GF-D8 (cell line): ENCODE data around the gene SNX24.
"Not testable (repeated sequence)": the region's sequence is repeated elsewhere in the genome, so short reads cannot be mapped to it uniquely, and the experiment has no call there.

Experiments used
- DNase-seq: peaks from one replicate; lab custom pipeline; 2025; lab: John Stamatoyannopoulos, UW

Gene SNX24

GRCh38 chr5:122871661-122872060, 26.2 kb downstream of the SNX24 start:
- DNase-seq = no peak

- no peak for DNase-seq
These were observed 28.9 kb downstream of the SNX24 start for GRCh38 chr5:122874179-122874875.

DNA sequence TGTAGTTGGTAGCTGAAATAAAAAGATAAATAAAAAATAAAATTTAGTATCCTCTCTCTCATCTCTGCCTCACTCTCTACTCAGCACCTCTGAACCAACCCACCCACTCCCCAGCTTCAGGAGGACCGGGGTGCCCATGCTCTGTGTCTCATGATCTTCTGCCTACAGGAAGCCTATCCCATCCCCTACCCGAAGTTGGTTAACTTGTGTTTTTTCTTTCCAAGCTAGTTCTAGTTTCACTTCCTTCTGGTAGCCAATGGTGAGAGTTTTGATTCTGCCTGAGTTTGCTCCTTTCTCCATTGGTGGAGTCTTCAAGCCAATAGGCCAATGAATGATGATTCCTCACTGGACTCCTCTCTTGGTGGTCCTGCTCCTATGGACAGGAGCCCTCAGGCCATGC, 32.1 kb downstream of the SNX24 start:
- DNase-seq = no peak

DNA sequence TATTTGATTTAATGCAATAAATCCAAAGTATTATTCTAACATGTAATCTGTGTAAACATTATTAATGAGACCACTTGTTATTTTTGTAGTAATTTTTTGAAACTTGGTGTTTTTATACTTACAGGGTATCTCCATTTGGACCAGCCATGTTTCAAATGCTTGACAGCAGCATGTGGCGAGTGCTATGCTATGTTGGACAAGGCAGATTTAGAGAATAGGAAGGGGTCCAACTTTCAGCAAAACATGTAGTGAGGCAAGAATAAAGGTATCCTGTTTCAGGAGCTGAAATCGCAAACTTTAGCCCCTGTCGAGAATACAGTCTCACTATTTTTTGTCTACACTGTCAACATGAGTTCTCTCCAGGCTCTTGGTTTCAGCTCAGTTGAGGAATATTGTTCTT, 33.7 kb downstream of the SNX24 start:
- no peak for DNase-seq

GRCh38 chr5:122880170-122880689, 34.8 kb downstream of the SNX24 start:
- DNase-seq = no peak

DNA sequence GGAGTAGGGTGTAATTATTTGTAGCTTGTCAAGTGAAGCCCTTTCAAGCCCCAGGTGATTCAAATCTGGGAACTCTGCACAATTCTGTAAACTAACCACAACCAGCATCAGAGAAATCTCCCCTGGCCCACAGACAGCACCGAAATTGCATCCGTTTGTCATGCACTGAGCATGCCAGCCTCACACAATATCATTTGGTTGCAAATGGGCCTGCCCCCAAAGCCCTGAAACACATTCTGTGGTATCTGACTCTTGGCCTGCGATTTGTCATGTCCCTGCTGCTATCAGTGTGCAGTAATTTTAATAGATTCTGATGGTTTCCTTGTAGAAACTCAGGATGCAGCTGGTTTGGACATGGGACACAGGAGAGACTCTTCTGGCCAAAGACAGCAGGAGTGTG, 35.3 kb downstream of the SNX24 start:
- no peak for DNase-seq

DNA sequence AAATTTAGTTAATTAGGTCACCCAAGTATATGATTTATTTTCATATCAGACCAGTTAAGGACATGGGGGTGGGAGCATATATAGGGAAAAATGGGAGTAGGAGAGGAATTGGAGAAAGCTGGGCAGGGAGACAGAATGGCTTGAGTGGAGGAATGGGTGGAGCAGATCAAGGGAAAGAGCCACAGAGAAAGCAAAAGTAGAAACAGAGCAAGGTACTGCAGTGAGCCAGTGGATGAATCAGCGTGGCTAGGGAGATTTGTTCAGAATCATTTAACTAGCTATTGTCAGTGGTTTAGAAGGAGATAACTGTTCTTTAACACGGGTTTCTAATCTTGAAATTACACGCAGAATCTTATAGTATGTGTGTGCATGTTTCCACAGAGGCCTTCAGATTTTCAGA, 37.4 kb downstream of the SNX24 start:
- no peak for DNase-seq

DNA sequence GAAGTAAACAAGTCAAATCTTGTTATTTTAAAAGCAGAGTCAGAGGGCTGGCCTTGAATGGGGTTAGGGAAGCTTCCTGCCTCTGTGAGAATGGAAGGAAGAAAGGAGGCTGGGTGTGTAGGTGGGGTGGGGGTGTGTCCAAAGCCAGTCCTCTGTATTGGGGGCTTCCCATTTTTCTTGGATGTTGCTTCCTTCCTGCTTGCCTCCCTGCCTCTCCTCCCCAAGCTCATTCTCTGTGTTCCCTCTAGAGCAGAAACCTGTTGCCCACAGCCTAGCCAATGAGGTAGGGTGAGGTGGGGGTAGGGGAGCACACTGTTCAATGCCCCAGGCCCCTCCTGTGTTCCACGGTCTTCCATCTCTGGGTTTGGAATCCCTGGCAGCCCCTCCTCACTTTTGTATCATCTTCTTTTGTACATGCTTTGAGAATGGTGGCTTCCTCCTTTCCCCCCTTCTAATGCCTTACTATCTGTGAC, 39.7 kb downstream of the SNX24 start:
- DNase-seq = no peak

DNA sequence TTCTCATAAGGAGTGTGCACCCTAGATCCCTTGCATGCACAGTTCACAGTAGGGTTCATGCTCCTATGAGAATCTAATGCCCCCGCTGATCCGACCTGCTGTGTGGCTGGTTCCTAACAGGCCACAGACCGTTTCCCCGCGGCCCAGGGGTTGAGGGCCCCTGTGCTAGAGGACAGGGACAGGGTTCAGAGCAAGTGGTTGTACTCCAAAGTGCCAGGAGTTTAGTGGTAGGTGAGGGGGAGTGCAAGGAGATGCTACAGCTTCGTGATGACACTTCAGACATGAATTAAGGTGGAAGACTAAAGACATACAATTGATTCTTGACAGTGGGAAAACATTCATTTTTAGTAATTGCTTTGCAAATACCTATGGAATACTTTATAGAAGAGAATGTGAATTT, 40.5 kb downstream of the SNX24 start:
- no peak for DNase-seq

GRCh38 chr5:122895141-122895540, 49.7 kb downstream of the SNX24 start:
- no peak for DNase-seq

DNA sequence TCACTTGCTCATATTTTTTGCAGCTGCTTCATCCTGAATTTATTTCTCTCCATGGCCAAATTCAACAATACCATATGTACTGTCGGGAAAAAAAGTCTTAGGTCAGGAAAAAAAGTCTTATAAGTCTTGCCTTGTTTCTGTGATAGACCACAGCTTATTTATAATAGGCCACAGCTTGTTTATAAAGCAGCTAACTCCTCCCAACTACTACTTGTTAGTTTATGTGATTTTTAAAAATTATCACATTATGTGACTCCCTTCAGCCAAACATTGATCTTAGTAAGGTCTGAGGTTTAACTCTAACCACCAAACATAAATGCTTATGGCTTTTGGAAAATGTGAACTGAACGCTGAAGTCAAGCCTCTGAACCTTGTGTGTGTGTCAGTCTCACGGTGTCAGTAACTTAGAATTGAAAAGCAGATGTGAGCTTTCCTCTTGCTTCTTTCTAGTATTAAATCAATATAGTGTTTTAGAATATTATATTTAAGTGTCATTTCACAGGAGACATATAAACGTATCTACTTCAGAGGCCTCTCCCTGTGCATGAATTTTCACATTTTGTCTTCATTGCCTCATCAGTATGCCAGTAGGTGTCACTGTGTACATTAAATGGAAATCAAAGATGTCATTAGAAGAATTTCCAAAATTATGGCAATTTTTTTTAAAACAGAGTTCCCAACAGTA, 51.3 kb downstream of the SNX24 start:
- DNase-seq = no peak

DNA sequence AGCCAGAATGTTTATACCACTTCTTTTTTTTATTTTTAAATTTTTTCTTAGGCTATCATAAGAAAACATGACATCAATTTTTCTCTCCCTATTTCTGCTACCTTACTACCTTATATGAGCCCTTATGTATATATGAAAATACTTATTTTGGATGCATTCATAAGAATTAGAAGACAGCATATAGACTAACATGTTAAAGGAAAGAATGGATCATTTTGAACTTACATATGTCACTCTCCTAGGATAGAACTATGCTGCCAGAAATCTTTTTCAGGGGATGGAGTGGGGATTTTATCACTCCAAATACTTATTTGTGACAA, 51.8 kb downstream of the SNX24 start:
- DNase-seq = no peak

DNA sequence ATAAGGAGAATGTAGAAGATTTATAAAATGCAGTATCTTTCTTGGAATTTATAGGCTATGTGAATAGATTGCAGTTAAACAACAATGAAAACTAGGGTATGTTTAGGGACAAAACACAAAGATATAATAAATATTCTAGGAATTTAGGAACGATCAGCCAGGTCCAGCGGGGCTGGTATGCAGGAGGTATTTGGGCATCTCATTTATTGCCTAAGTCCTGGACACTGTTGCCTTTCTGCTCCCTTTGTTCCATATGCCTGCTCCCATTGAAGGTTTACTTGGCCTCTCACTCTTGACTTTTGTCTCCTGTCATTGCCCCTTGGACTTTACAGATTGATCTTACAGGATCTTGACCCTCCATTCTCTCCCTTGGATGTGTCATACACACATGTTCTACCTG, 55.9 kb downstream of the SNX24 start:
- no peak for DNase-seq

DNA sequence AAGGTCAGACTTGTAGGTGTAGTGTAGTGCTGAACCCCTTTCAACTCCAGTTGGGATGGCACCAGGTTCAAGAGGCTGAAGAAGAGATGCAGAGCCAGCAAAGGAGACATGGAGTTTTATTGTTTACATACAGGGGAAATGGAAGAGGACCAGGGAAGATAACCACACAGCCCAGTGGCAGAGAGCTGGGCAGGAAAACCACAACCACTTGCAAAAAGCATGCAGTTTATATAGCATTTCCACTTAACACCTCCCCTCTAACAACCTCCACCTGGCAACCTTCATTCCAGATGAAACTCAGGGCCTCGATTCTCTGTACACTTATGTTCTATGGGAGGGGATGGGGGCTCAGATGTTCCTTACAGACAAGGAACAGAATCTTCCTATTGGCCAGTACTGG, 56.9 kb downstream of the SNX24 start:
- DNase-seq = no peak

DNA sequence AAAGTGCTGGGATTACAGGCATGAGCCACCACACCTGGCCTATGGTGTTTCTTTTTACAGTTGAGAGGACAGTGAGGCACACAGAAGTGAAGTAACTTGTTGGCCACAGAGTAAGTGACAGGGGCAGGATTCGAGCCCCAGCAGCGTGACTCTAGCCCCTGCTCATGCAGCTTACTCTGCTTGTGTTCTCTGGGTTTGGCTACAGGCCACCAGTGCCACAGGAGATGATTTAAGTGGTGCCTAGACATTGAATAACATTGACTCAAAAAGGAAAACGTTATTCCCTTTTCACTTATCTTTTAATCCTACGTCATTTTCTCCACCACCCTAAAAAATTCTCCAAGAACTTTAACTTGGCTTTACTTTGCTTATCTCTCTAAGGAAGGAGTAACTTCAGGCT, 61.4 kb downstream of the SNX24 start:
- no peak for DNase-seq

- no peak for DNase-seq
These were observed 61.9 kb downstream of the SNX24 start for GRCh38 chr5:122907276-122907675.

GRCh38 chr5:122908108-122908507, 62.7 kb downstream of the SNX24 start:
- DNase-seq = no peak

GRCh38 chr5:122908662-122909061, 63.2 kb downstream of the SNX24 start:
- no peak for DNase-seq

GRCh38 chr5:122909470-122910100, 64.2 kb downstream of the SNX24 start:
- no peak for DNase-seq

- DNase-seq = not testable (repeated sequence)
These were observed 68.0 kb downstream of the SNX24 start for GRCh38 chr5:122913436-122913835.

DNA sequence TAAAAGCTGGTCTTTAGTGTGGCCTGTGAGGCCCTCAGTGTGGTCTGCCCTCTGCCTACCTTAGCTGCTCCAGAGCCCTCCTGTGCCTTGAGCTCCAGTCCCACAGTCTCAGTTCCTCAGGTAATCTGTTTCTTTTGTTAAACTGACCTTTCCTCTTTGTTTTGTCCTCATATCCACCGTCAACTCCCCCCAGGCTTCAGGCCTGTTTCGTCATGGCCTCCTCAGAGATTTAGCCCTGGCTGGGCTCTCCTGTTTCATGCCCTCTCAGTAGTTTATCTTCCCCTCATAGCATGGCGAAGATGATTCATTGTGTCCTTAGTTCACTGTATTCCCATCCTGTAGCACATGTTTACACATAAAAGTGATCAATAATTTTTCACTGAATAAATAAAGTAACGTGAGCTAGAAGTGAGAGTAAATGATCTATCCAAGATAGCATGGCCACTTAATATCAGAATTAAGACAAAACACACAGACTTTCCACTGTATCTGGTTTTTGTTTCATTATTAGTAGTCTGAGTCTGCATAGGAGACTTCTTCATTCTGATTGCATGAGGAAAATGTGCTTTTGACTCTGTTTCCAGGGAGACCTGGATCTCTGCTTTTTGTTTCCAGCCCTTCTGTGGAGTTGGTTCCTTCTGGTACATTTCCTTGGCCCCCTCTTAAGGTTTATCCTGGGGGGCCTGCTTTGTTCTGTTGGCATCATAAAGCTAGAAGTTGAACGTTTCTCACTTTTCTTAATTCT, 70.5 kb downstream of the SNX24 start:
- DNase-seq = no peak

GRCh38 chr5:122916490-122916889, 71.1 kb downstream of the SNX24 start:
- no peak for DNase-seq

DNA sequence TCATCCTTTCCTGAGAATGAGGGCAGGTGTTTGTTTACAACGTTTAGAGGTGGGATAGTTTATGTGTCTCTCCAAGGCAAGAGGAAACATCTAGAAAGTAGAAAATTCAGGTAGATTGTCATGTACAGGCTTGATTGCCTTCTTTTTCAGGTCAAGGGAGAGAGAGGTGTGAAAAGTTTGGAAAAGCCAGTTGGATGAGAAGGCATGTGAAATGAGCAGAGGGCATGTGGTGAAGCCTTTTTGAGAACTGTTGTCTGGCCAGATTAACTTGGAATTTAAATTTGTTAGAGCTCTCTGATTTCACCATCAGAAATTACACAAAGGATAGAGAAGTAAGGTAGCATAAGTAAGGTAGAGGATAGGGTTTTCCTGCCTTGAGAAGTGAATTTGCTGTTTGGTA, 74.6 kb downstream of the SNX24 start:
- DNase-seq = no peak
